B cell (primary cell): ENCODE results near the gene PEAK1. TPM values are rescaled to one million over a fixed set of nuclear protein-coding genes. Genes with fewer than 3 reads are reported as not detected.

Source experiments
- ATAC-seq: fragments of 200-7000 bp; cut with Tn5 transposase; one replicate; pipeline ENCODE4 v1.10.0; 2021; ENCODE audit warnings: low read depth, mild to moderate bottlenecking, moderate number of reproducible peaks, moderate library complexity
- CTCF ChIA-PET: fragments of 350-600 bp; sonication (Branson Sonifier 250); formaldehyde crosslinking; loops from one replicate; lab custom pipeline; 2021; ENCODE audit warnings: antibody characterized with exemption, inconsistent platforms; lab: Charles Lee
- POLR2A ChIA-PET: fragments of 350-600 bp; sonication (Branson Sonifier 250); formaldehyde crosslinking; loops from one replicate; lab custom pipeline; 2021; ENCODE audit warnings: antibody characterized with exemption; lab: Charles Lee
- DNase-seq: peaks from one replicate; pipeline ENCODE4 v3.0.0; 2013
- H2AFZ ChIP-seq: 2 replicates; pipeline ENCODE4 v1.6.1; 2012; ENCODE audit warnings: mild to moderate bottlenecking, low read depth, low read length; ENCODE audit not compliant: insufficient read depth, poor library complexity, severe bottlenecking
- H3K27ac ChIP-seq, 2 donors: 1 replicate in 1 of 2; 2 replicates in 1 of 2; pipeline ENCODE4 v1.5.1; 2012 to 2013; ENCODE audit warnings: low read length in 2 of 2, mild to moderate bottlenecking in 2 of 2, moderate library complexity in 1 of 2
- H3K27me3 ChIP-seq, 4 experiments: fragments of 200-600 bp in 1 of 4; sonication (generic) in 1 of 4; replicated peaks in 1 of 4; 1 replicate in 2 of 4; 2 replicates in 2 of 4; pipeline versions ENCODE4 v1.6.1 to v1.7.0; 2013 to 2016; ENCODE audit warnings: low read length in 3 of 4, mild to moderate bottlenecking in 2 of 4, mixed read lengths in 1 of 4, moderate library complexity in 1 of 4; ENCODE audit not compliant: insufficient read depth in 4 of 4, control insufficient read depth in 3 of 4; ENCODE audit errors: control extremely low read depth in 1 of 4
- H3K36me3 ChIP-seq, 2 experiments: replicated peaks in 1 of 2; 1 replicate in 1 of 2; 2 replicates in 1 of 2; pipeline versions ENCODE4 v1.6.1 to v1.7.1; 2013; ENCODE audit warnings: low read length in 1 of 2; ENCODE audit not compliant: insufficient read depth in 2 of 2, control insufficient read depth in 1 of 2; ENCODE audit errors: control extremely low read depth in 1 of 2, extremely low read depth in 1 of 2
- H3K4me1 ChIP-seq, 2 donors: fragments of 200-600 bp in 1 of 2; sonication (generic) in 1 of 2; 1 replicate in 1 of 2; 2 replicates in 1 of 2; pipeline versions ENCODE4 v1.5.1 to v1.6.1; 2013 to 2017; ENCODE audit warnings: low read length in 2 of 2; ENCODE audit not compliant: control insufficient read depth in 2 of 2, insufficient read depth in 2 of 2
- H3K4me2 ChIP-seq: replicated peaks from 2 replicates; pipeline ENCODE3; 2012; ENCODE audit warnings: mild to moderate bottlenecking, low read depth, low read length; ENCODE audit not compliant: poor library complexity, severe bottlenecking
- H3K4me3 ChIP-seq, 5 experiments: fragments of 200-600 bp in 1 of 5; sonication (generic) in 1 of 5; 1 replicate in 3 of 5; 2 replicates in 2 of 5; pipeline versions ENCODE4 v1.5.1 to v1.7.0; 2011 to 2016; ENCODE audit warnings: low read length in 4 of 5, mild to moderate bottlenecking in 4 of 5, low read depth in 2 of 5, control low read depth in 1 of 5, moderate library complexity in 1 of 5; ENCODE audit not compliant: insufficient read depth in 1 of 5; ENCODE audit errors: control extremely low read depth in 1 of 5, extremely low read depth in 1 of 5
- H3K79me2 ChIP-seq: fragments of 200-600 bp; sonication (generic); one replicate; pipeline ENCODE4 v1.6.0; 2016; ENCODE audit warnings: low read length; ENCODE audit not compliant: control insufficient read depth, insufficient read depth
- H3K9ac ChIP-seq: fragments of 200-600 bp; sonication (generic); 2 replicates; pipeline ENCODE4 v1.6.1; 2017; ENCODE audit warnings: mild to moderate bottlenecking, low read length, moderate library complexity
- H3K9me3 ChIP-seq, 3 donors: one replicate each; pipeline versions ENCODE4 v1.6.1 to v1.7.1; 2013; ENCODE audit warnings: low read length in 2 of 3; ENCODE audit not compliant: control insufficient read depth in 2 of 3, insufficient read depth in 1 of 3; ENCODE audit errors: control extremely low read depth in 1 of 3
- H4K20me1 ChIP-seq: 2 replicates; pipeline ENCODE4 v1.6.0; 2012; ENCODE audit warnings: mild to moderate bottlenecking, low read length; ENCODE audit not compliant: insufficient read depth, control insufficient read depth, poor library complexity, severe bottlenecking
- H3K27ac Mint-ChIP-seq: one replicate; pipeline ENCODE4 v1.8.0; 2021; ENCODE audit warnings: mixed read lengths
- H3K27me3 Mint-ChIP-seq: one replicate; pipeline ENCODE4 v1.8.0; 2021; ENCODE audit warnings: mixed read lengths
- H3K4me1 Mint-ChIP-seq: one replicate; pipeline ENCODE4 v1.8.0; 2021; ENCODE audit warnings: mixed read lengths
- H3K4me3 Mint-ChIP-seq: one replicate; pipeline ENCODE4 v1.8.0; 2021; ENCODE audit warnings: mixed read lengths
- H3K9me3 Mint-ChIP-seq: one replicate; pipeline ENCODE4 v1.8.0; 2022; ENCODE audit warnings: mixed read lengths; ENCODE audit not compliant: insufficient read depth
- CTCF ChIP-seq: fragments of 200-600 bp; IDR thresholded peaks from one replicate; pipeline ENCODE4 v1.8.0; 2022; ENCODE audit warnings: antibody characterized with exemption, mild to moderate bottlenecking
- EZH2 ChIP-seq: IDR thresholded peaks from 2 replicates; pipeline ENCODE4 v1.6.1; 2012; ENCODE audit warnings: borderline replicate concordance, low read depth, mild to moderate bottlenecking, moderate library complexity, low read length; ENCODE audit not compliant: insufficient read depth, poor library complexity, severe bottlenecking
- WGBS: methylation state at CpG from one replicate; pipeline ENCODE4 v1.1.5; 2013; ENCODE audit warnings: missing lambda C conversion rate; ENCODE audit not compliant: insufficient coverage; 5-methylcytosine and 5-hydroxymethylcytosine counted together
- intact Hi-C: fragments of 100-400 bp; cut with micrococcal nuclease; formaldehyde crosslinking; loops from one replicate; pipeline ENCODE4 v1.10.0; 2022
- polyA plus RNA-seq: library from polyadenylated mRNA; depleted of rRNA; stranded (reverse); fragments of >200 nt; gene quantifications from 2 replicates; pipeline ENCODE4 v1.2.3, GENCODE V29; 2012
- total RNA-seq, 2 donors: library from RNA; stranded (reverse); fragments of 120-200 nt in 1 of 2; gene quantifications; 1 replicate in 1 of 2; 2 replicates in 1 of 2; pipeline versions ENCODE4 v1.2.3 to v1.2.4, GENCODE V29; 2013 to 2022

The PEAK1 gene
- total and polyA plus RNA-seq, 2 donors (not counting 1 experiment from before 2014, with no cell fraction given), result 13.4 to 38.0 TPM

GRCh38 chr15:77168616-77169015, 251.3 kb downstream of the PEAK1 start:
- ATAC-seq, result no peak
- H3K9me3 Mint-ChIP-seq, result no peaks in the 10 kb centered on the region
- Histone ChIP-seq H3K27ac (no peak overlapping the region), H3K4me2 (no peak overlapping the region), H2AFZ (no peak overlapping the region), H3K4me3 (no peak overlapping the region), H3K27me3 (no peaks in the 10 kb centered on the region), H3K36me3 (no peaks in the 10 kb centered on the region), H4K20me1 (no peaks in the 10 kb centered on the region), H3K4me1 (peaks cover 6 to 9% of the 10 kb centered on the region in 2 donors), H3K79me2 (peaks cover 16% of the 10 kb centered on the region), H3K9me3 (no peaks in the 10 kb centered on the region), H3K9ac (no peak overlapping the region)
- DNase-seq, result no peak
- no peak overlapping the region for H3K27ac Mint-ChIP-seq
- POLR2A ChIA-PET, result no interaction called here
- peaks cover 24% of the 10 kb centered on the region for H3K4me1 Mint-ChIP-seq
- H3K27me3 Mint-ChIP-seq, result no peaks in the 10 kb centered on the region
- CTCF ChIA-PET, result interaction anchor here (1.0 to 1.5 kb wide), 2 partner anchors 7 to 21 kb away, joined by 3 to 4 read pairs; no protein-coding TSS in a partner anchor
- intact Hi-C loops, result no loop called here
- H3K4me3 Mint-ChIP-seq, result no peak overlapping the region
- TF ChIP-seq CTCF (no peak), EZH2 (no peak)
- WGBS, result 100% methylated on average over 1 of the region's 3 CpGs

GRCh38 chr15:77168141-77168540, 251.8 kb downstream of the PEAK1 start:
- ChIA-PET POLR2A (no interaction called here), CTCF (no interaction called here)
- Mint-ChIP-seq H3K9me3 (no peaks in the 10 kb centered on the region), H3K27me3 (no peaks in the 10 kb centered on the region), H3K27ac (no peak overlapping the region), H3K4me3 (no peak overlapping the region), H3K4me1 (peaks cover 29% of the 10 kb centered on the region)
- Histone ChIP-seq H2AFZ (no peak overlapping the region), H3K27ac (no peak overlapping the region), H3K9me3 (no peaks in the 10 kb centered on the region), H3K4me1 (peaks cover 11 to 14% of the 10 kb centered on the region in 2 donors), H3K4me3 (no peak overlapping the region), H3K9ac (no peak overlapping the region), H3K36me3 (no peaks in the 10 kb centered on the region), H3K27me3 (no peaks in the 10 kb centered on the region), H4K20me1 (no peaks in the 10 kb centered on the region), H3K4me2 (no peak overlapping the region), H3K79me2 (peaks cover 13% of the 10 kb centered on the region)
- no CpG with 5 or more reads among the region's 5 CpGs for WGBS
- DNase-seq (no peak), ATAC-seq (no peak)
- intact Hi-C loops, result no loop called here
- TF ChIP-seq EZH2 (no peak), CTCF (no peak)
